IMR-90 (cell line): ENCODE measurements around the gene SLC30A2. TPM values are rescaled to one million over a fixed set of nuclear protein-coding genes. Genes with fewer than 3 reads are reported as not detected.

ENCODE experiments used
- ATAC-seq: fragments of 200-7000 bp; cut with Tn5 transposase; 2 replicates; pipeline ENCODE4 v1.9.1; 2020; ENCODE audit warnings: low read depth, mild to moderate bottlenecking, moderate library complexity
- BruUV-seq: library from RNA; stranded (reverse); fragments of 400-500 nt; replicated peaks from 2 replicates; lab custom pipeline; 2021; lab: Mats Ljungman, UMichigan
- CTCF ChIA-PET: fragments of 300-600 bp; formaldehyde crosslinking; extraction: SDS; loops from one replicate; lab custom pipeline; 2021; ENCODE audit warnings: antibody characterized with exemption; lab: Yijun Ruan, JAX
- POLR2A ChIA-PET: fragments of 300-600 bp; sonication (Branson Sonifier 250); formaldehyde crosslinking; loops from one replicate; lab custom pipeline; 2022; ENCODE audit warnings: antibody characterized with exemption; ENCODE audit not compliant: unreplicated experiment; lab: Charles Lee
- DNase-seq: peaks from one replicate; pipeline ENCODE4 v3.0.0; 2013
- H2AFZ ChIP-seq: replicated peaks from 2 replicates; pipeline ENCODE3; 2013; ENCODE audit warnings: low read length, mild to moderate bottlenecking; ENCODE audit not compliant: poor library complexity
- H2AK5ac ChIP-seq: 2 replicates; pipeline ENCODE4 v1.6.1; 2013; ENCODE audit warnings: low read depth, low read length, inconsistent platforms
- H2AK9ac ChIP-seq: replicated peaks from 2 replicates; pipeline ENCODE3; 2013; ENCODE audit warnings: mild to moderate bottlenecking, low read depth, low read length, moderate library complexity; ENCODE audit not compliant: poor library complexity
- H2BK120ac ChIP-seq: 2 replicates; pipeline ENCODE4 v1.6.1; 2013; ENCODE audit warnings: low read depth, low read length, inconsistent platforms
- H2BK15ac ChIP-seq: 3 replicates; pipeline ENCODE4 v1.6.1; 2013; ENCODE audit warnings: low read depth, low read length, inconsistent platforms
- H2BK20ac ChIP-seq: 2 replicates; pipeline ENCODE4 v1.6.1; 2013; ENCODE audit warnings: low read depth, mild to moderate bottlenecking, inconsistent platforms, low read length, moderate library complexity
- H2BK5ac ChIP-seq: 2 replicates; pipeline ENCODE4 v1.6.1; 2013; ENCODE audit warnings: mild to moderate bottlenecking, low read depth, low read length, inconsistent platforms; ENCODE audit not compliant: poor library complexity, severe bottlenecking
- H3K14ac ChIP-seq: replicated peaks from 2 replicates; pipeline ENCODE4 v1.6.1; 2013; ENCODE audit warnings: low read depth, low read length, inconsistent platforms
- H3K18ac ChIP-seq: 2 replicates; pipeline ENCODE4 v1.6.1; 2013; ENCODE audit warnings: low read depth, low read length, control low read depth
- H3K23ac ChIP-seq: 2 replicates; pipeline ENCODE4 v1.6.1; 2013; ENCODE audit warnings: low read depth, low read length, inconsistent platforms
- H3K27ac ChIP-seq: 2 replicates; pipeline ENCODE4 v1.5.1; 2013; ENCODE audit warnings: mild to moderate bottlenecking, control low read depth, low read length; ENCODE audit not compliant: insufficient read depth
- H3K27me3 ChIP-seq: 2 replicates; pipeline ENCODE4 v1.6.1; 2013; ENCODE audit warnings: low read length; ENCODE audit not compliant: control insufficient read depth, insufficient read depth
- H3K36me3 ChIP-seq: 2 replicates; pipeline ENCODE4 v1.6.1; 2013; ENCODE audit warnings: low read length, mixed read lengths; ENCODE audit not compliant: control insufficient read depth, insufficient read depth
- H3K4ac ChIP-seq: 2 replicates; pipeline ENCODE4 v1.6.1; 2013; ENCODE audit warnings: low read depth, low read length, inconsistent platforms
- H3K4me1 ChIP-seq: 2 replicates; pipeline ENCODE4 v1.6.1; 2013; ENCODE audit warnings: low read length, mixed read lengths; ENCODE audit not compliant: control insufficient read depth, insufficient read depth
- H3K4me2 ChIP-seq: 2 replicates; pipeline ENCODE4 v1.6.1; 2013; ENCODE audit warnings: low read depth, mild to moderate bottlenecking, control low read depth, low read length, moderate library complexity
- H3K4me3 ChIP-seq: 2 replicates; pipeline ENCODE4 v1.5.1; 2013; ENCODE audit warnings: low read depth, mild to moderate bottlenecking, control low read depth, low read length, moderate library complexity; ENCODE audit not compliant: insufficient read depth
- H3K56ac ChIP-seq: 2 replicates; pipeline ENCODE4 v1.6.1; 2013; ENCODE audit warnings: low read length, inconsistent platforms; ENCODE audit not compliant: insufficient read depth; ENCODE audit errors: extremely low read depth
- H3K79me1 ChIP-seq, 2 experiments: 2 replicates each; pipeline ENCODE4 v1.6.1; 2013; ENCODE audit warnings: low read length in 2 of 2, inconsistent platforms in 1 of 2, low read depth in 1 of 2
- H3K9ac ChIP-seq: 2 replicates; pipeline ENCODE4 v1.6.1; 2013; ENCODE audit warnings: low read depth, low read length, control low read depth
- H3K9me1 ChIP-seq: 2 replicates; pipeline ENCODE4 v1.6.1; 2013; ENCODE audit warnings: low read length, inconsistent platforms; ENCODE audit not compliant: insufficient read depth
- H3K9me3 ChIP-seq: 2 replicates; pipeline ENCODE4 v1.6.1; 2013; ENCODE audit warnings: low read length; ENCODE audit not compliant: control insufficient read depth, insufficient read depth
- H4K20me1 ChIP-seq: 2 replicates; pipeline ENCODE4 v1.6.1; 2013; ENCODE audit warnings: low read length, inconsistent platforms; ENCODE audit not compliant: insufficient read depth
- H4K5ac ChIP-seq: 2 replicates; pipeline ENCODE4 v1.6.1; 2013; ENCODE audit warnings: mild to moderate bottlenecking, low read depth, low read length, control low read depth
- H4K8ac ChIP-seq, 2 experiments: 2 replicates each; pipeline ENCODE4 v1.6.1; 2013; ENCODE audit warnings: low read depth in 2 of 2, low read length in 2 of 2, control low read depth in 1 of 2, inconsistent platforms in 1 of 2
- H4K91ac ChIP-seq: 2 replicates; pipeline ENCODE4 v1.6.1; 2013; ENCODE audit warnings: low read depth, low read length, inconsistent platforms; ENCODE audit not compliant: insufficient read depth
- CHD1 ChIP-seq: IDR thresholded peaks from 2 replicates; pipeline ENCODE4 v1.6.1; 2012; ENCODE audit warnings: low read depth, low read length, improper control_type of control experiment
- MAZ ChIP-seq: IDR thresholded peaks from 2 replicates; pipeline ENCODE4 v1.6.1; 2012; ENCODE audit warnings: low read depth, mild to moderate bottlenecking, low read length, improper control_type of control experiment, moderate library complexity, borderline replicate concordance
- MXI1 ChIP-seq: IDR thresholded peaks from 2 replicates; pipeline ENCODE4 v1.6.1; 2012; ENCODE audit warnings: low read depth, mild to moderate bottlenecking, low read length, moderate library complexity, borderline replicate concordance
- NFE2L2 ChIP-seq: fragments of 150-350 bp; IDR thresholded peaks from 2 replicates; pipeline ENCODE4 v1.6.1; 2016; ENCODE audit warnings: low read depth, mild to moderate bottlenecking, low read length
- RFX5 ChIP-seq: IDR thresholded peaks from 2 replicates; pipeline ENCODE4 v1.8.0; 2012; ENCODE audit warnings: low read depth, mild to moderate bottlenecking, low read length, moderate library complexity
- SMC3 ChIP-seq: fragments of 150-350 bp; IDR thresholded peaks from 2 replicates; pipeline ENCODE4 v1.6.1; 2016; ENCODE audit warnings: low read depth, mild to moderate bottlenecking, antibody characterized with exemption, low read length, moderate library complexity
- WGBS, 2 experiments: methylation state at CpG; one replicate each; pipeline versions ENCODE4 v1.1.5 to v1.1.7; 2013; ENCODE audit warnings: missing lambda C conversion rate in 2 of 2; ENCODE audit not compliant: insufficient read length in 1 of 2; ENCODE audit errors: extremely low coverage in 2 of 2; 5-methylcytosine and 5-hydroxymethylcytosine counted together
- dilution Hi-C: fragments of 300-500 bp; cut with HindIII; formaldehyde crosslinking; loops from one replicate; pipeline ENCODE4 v1.14.3; 2018; ENCODE audit warnings: low sequenced_read_pairs; ENCODE audit not compliant: unreplicated experiment
- in situ Hi-C: fragments of 300-500 bp; cut with MboI; formaldehyde crosslinking; loops from 3 replicates; pipeline ENCODE4 v1.14.3; 2019; ENCODE audit warnings: low sequenced_read_pairs, inconsistent platforms, mixed read lengths
- intact Hi-C: fragments of 100-400 bp; cut with micrococcal nuclease; formaldehyde crosslinking; loops from 2 replicates; pipeline ENCODE4 v1.10.0; 2022
- polyA plus RNA-seq, 3 experiments: library from polyadenylated mRNA; depleted of rRNA; stranded (reverse); fragments of >200 nt; gene quantifications; 2 replicates each; pipeline ENCODE4 v1.2.3, GENCODE V29; 2012; ENCODE audit warnings: low replicate concordance in 1 of 3
- total RNA-seq: library from RNA; depleted of rRNA; stranded (reverse); fragments of >200 nt; gene quantifications from 2 replicates; pipeline ENCODE4 v1.2.3, GENCODE V29; 2012
- TF ChIP-seq, protein P1 (sequence below): fragments of 150-350 bp; IDR thresholded peaks from 2 replicates; pipeline ENCODE4 v1.6.1; 2016; ENCODE audit warnings: low read depth, mild to moderate bottlenecking, low read length, moderate library complexity, borderline replicate concordance
- TF ChIP-seq, protein P2 (sequence below): fragments of 150-350 bp; IDR thresholded peaks from 2 replicates; pipeline ENCODE4 v1.6.1; 2017; ENCODE audit warnings: mild to moderate bottlenecking, antibody characterized with exemption, low read length, low read depth

The SLC30A2 gene
- total and polyA plus RNA-seq, 2 of the 4 experiments (the other 2 are of a cell fraction) = not detected

DNA sequence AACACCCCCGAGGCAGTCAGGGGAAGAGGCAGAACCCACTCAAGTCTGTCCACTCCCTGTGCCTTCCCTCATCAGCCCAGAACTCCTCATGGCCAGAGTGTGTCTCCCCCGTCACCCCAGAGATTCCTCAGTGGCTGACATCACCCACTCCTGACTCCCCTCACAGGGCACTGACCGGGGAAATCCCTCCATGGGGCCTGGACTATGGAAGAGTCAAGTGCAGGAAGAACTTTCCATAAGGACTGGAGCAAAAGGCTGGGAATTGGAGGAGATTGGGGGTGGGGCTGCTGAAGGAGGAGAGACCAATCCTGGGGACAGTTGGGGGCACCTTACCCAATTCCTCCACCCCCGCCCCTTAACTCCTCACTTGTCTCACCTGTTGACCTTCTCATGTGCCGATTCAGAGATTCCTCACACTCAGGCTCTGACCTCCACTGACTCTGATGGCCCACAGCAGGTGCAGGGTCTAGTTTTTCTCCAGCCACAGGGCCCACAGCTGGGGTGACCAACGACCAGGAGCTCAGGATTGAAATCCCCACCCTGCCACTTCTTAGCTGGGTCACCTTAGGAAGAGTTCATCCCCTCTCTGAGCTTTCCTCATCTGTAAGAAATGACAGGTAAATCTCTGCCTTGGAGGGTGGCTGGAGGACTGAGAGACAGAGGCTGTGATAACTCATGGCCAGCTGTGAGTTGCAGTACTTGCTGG is 24.8 kb downstream of the SLC30A2 start:
- Histone ChIP-seq H3K9me3 (no peaks in the 10 kb centered on the region), H3K4me2 (0 out of 2 replicates have a peak overlapping the region, but pooled peaks have one; percentile 21), H2AK9ac (peak overlapping the region; percentile 89), H2AFZ (peak overlapping the region; percentile 93), H3K4ac (peak overlapping the region; percentile 60), H2BK120ac (peak overlapping the region; percentile 69; the same call in 1 of the 2 replicates), H2BK15ac (peak overlapping the region; percentile 20; the same call in 1 of the 3 replicates), H3K9me1 (peaks cover 10% of the 10 kb centered on the region), H4K20me1 (no peaks in the 10 kb centered on the region), H3K18ac (no peak overlapping the region), H3K36me3 (no peaks in the 10 kb centered on the region), H3K79me1 (no peaks in the 10 kb centered on the region), H4K5ac (peak overlapping the region; percentile 69; the same call in 1 of the 2 replicates), H3K27me3 (peaks cover 2% of the 10 kb centered on the region; the same call in 1 of the 2 replicates), H4K8ac (peak overlapping the region; percentile 75 to 87; a peak in 3 of 4 replicates), H3K27ac (no peak overlapping the region; the same call in 1 of the 2 replicates), H2BK5ac (peak overlapping the region; percentile 42), H3K23ac (peak overlapping the region; percentile 29; the same call in 1 of the 2 replicates), H3K4me3 (no peak overlapping the region), H4K91ac (peak overlapping the region; percentile 62), H3K4me1 (peaks cover 30% of the 10 kb centered on the region), H3K14ac (peak overlapping the region; percentile 46; the same call in 1 of the 2 replicates), H2BK20ac (peak overlapping the region; percentile 71; the same call in 1 of the 2 replicates), H2AK5ac (peak overlapping the region; percentile 48), H3K56ac (no peak overlapping the region), H3K9ac (no peak overlapping the region)
- in situ Hi-C loops (no loop called here), intact Hi-C loops (no loop called here), dilution Hi-C loops (no loop called here)
- BruUV-seq = no TSS peak
- ChIA-PET CTCF (interaction anchor here (1.2 to 2.0 kb wide), 3 partner anchors 14 to 396 kb away, joined by 3 to 5 read pairs (median 5); no protein-coding TSS in a partner anchor), POLR2A (no interaction called here)
- ATAC-seq (peak; percentile 4; the same call in 1 of the 2 replicates), DNase-seq (peak; percentile 31)
- TF ChIP-seq SMC3 = no peak
- TF ChIP-seq MXI1 = no peak
- TF ChIP-seq, protein P1, sequence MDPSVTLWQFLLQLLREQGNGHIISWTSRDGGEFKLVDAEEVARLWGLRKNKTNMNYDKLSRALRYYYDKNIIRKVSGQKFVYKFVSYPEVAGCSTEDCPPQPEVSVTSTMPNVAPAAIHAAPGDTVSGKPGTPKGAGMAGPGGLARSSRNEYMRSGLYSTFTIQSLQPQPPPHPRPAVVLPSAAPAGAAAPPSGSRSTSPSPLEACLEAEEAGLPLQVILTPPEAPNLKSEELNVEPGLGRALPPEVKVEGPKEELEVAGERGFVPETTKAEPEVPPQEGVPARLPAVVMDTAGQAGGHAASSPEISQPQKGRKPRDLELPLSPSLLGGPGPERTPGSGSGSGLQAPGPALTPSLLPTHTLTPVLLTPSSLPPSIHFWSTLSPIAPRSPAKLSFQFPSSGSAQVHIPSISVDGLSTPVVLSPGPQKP = no peak
- TF ChIP-seq, protein P2, sequence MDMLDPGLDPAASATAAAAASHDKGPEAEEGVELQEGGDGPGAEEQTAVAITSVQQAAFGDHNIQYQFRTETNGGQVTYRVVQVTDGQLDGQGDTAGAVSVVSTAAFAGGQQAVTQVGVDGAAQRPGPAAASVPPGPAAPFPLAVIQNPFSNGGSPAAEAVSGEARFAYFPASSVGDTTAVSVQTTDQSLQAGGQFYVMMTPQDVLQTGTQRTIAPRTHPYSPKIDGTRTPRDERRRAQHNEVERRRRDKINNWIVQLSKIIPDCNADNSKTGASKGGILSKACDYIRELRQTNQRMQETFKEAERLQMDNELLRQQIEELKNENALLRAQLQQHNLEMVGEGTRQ = no peak
- no peak for TF ChIP-seq NFE2L2
- TF ChIP-seq RFX5 = no peak
- no peak for TF ChIP-seq MAZ
- no peak for TF ChIP-seq CHD1
- WGBS, 2 experiments = 70% methylated on average over 4 of the region's 6 CpGs; no CpG with 5 or more reads in 1 of the 2 experiments
